ENCODE results near the gene CAB39. TPM values are rescaled to one million over a fixed set of nuclear protein-coding genes. Genes with fewer than 3 reads are reported as not detected.

Gene CAB39
- total RNA-seq, 1 experiment from 2014 or later, result 88.7 TPM

DNA sequence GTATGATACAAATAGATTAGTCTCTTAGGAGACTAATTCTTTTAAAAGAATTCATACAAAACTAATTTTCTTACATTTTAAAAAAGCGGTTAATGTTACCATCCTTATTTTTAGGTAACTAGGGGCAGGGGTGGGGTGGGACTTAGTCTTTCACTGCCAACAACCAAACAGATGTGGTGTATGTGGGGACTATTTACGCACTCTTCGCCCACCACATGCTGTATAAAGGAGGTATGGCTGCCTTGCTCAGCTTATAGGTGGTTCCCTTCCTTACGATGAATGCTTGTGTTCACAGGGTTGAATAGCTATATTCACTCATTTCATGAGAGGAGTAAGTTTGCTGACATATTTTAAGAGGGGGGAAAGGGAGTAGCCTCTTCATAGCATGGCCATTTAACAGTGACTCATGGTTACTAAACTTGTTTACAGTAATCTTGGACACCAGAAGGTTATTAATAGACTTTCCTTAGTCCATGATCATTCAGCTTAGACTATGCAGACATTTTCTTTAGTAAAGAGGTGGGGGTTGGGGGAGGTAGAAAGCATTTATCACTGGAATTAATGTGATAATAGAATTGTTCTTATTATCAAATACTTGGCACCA is 61.8 kb downstream of the CAB39 start:
- CTCF ChIA-PET, result interaction anchor here (1.0 kb wide), 1 partner anchor 19 kb away, joined by 3 read pairs; no protein-coding TSS in a partner anchor
- Mint-ChIP-seq H3K36me3 (ENCODE audit: insufficient read depth, unreplicated experiment) (peaks cover 26% of the 10 kb centered on the region), H3K9me3 (ENCODE audit: low read depth, unreplicated experiment) (no peaks in the 10 kb centered on the region), H3K27ac (ENCODE audit: unreplicated experiment) (peak overlapping the region; percentile 80), H3K4me1 (ENCODE audit: low read depth, unreplicated experiment) (peaks cover 64% of the 10 kb centered on the region), H3K27me3 (ENCODE audit: unreplicated experiment) (no peaks in the 10 kb centered on the region), H3K4me3 (ENCODE audit: low read depth, unreplicated experiment) (no peak overlapping the region)
- intact Hi-C loops (cut with micrococcal nuclease; ENCODE audit: unreplicated experiment), result no loop called here
- no TSS peak for BruUV-seq (replicated peaks)
- no peak for DNase-seq
- no peak for TF ChIP-seq CTCF (IDR thresholded peaks at IDR 0.05; ENCODE audit: unreplicated experiment)

DNA sequence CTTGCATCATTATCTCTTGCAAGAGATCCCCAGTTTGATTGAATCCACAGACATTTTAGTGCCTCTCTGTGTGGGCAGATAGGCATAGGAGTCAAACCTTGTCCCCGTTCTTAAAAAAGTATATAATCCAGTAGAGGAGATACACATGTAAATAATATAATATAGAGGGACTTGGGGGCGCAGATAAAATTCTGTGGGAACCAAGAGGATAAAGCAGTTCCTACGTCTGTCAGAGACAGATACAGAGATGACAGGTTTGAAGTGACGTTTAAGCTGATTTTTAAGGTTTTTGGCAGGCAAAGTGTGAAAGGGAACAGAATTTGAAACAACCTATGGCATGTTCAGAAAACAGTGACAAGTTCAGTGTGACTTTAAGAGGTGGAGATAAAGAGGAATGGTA is 63.1 kb downstream of the CAB39 start:
- Mint-ChIP-seq H3K4me1 (ENCODE audit: low read depth, unreplicated experiment) (peaks cover 77% of the 10 kb centered on the region), H3K27me3 (ENCODE audit: unreplicated experiment) (no peaks in the 10 kb centered on the region), H3K36me3 (ENCODE audit: insufficient read depth, unreplicated experiment) (peaks cover 22% of the 10 kb centered on the region), H3K9me3 (ENCODE audit: low read depth, unreplicated experiment) (no peaks in the 10 kb centered on the region), H3K27ac (ENCODE audit: unreplicated experiment) (peak overlapping the region; percentile 3), H3K4me3 (ENCODE audit: low read depth, unreplicated experiment) (no peak overlapping the region)
- intact Hi-C loops (cut with micrococcal nuclease; ENCODE audit: unreplicated experiment), result no loop called here
- BruUV-seq (replicated peaks), result no TSS peak
- CTCF ChIA-PET, result no interaction called here
- DNase-seq, result no peak
- no peak for TF ChIP-seq CTCF (IDR thresholded peaks at IDR 0.05; ENCODE audit: unreplicated experiment)

DNA sequence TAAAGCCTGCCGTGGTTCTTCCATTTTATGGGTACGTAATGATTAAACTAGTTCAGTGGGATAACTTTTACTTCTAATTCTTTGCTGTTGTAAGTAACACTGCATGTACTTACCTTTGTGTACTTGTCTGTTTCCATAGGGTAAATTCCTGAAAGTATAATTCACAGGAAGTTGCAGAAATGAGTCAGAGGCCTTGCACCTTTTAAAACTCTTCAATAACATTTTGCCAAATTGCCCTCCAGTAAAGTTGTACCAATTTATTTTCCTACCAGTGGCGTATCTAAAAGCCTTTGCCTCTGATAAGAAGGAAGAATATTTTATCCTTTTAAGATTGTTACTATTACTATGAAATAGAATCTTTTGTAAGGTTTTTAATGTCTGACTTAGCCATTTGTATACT is 65.1 kb downstream of the CAB39 start:
- H3K4me3 Mint-ChIP-seq (ENCODE audit: low read depth, unreplicated experiment), result peak overlapping the region; percentile 18
- DNase-seq, result no peak
- no peaks in the 10 kb centered on the region for H3K9me3 Mint-ChIP-seq (ENCODE audit: low read depth, unreplicated experiment)
- no peaks in the 10 kb centered on the region for H3K27me3 Mint-ChIP-seq (ENCODE audit: unreplicated experiment)
- no peak for TF ChIP-seq CTCF (IDR thresholded peaks at IDR 0.05; ENCODE audit: unreplicated experiment)
- peaks cover 26% of the 10 kb centered on the region for H3K36me3 Mint-ChIP-seq (ENCODE audit: insufficient read depth, unreplicated experiment)
- CTCF ChIA-PET, result no interaction called here
- H3K4me1 Mint-ChIP-seq (ENCODE audit: low read depth, unreplicated experiment), result peaks cover 88% of the 10 kb centered on the region
- intact Hi-C loops (cut with micrococcal nuclease; ENCODE audit: unreplicated experiment), result no loop called here
- no TSS peak for BruUV-seq (replicated peaks)
- peak overlapping the region; percentile 81 for H3K27ac Mint-ChIP-seq (ENCODE audit: unreplicated experiment)

- H3K4me3 Mint-ChIP-seq (ENCODE audit: low read depth, unreplicated experiment), result peak overlapping the region; percentile 18
- CTCF ChIA-PET, result interaction anchor here (0.6 kb wide), 1 partner anchor 20 kb away, joined by 3 read pairs; no protein-coding TSS in a partner anchor
Measured at GRCh38 chr2:230778350-230779063, 65.9 kb downstream of the CAB39 start.

More at GRCh38 chr2:230778350-230779063, 65.9 kb downstream of the CAB39 start:
- H3K9me3 Mint-ChIP-seq (ENCODE audit: low read depth, unreplicated experiment), result no peaks in the 10 kb centered on the region
- no TSS peak for BruUV-seq (replicated peaks)
- intact Hi-C loops (cut with micrococcal nuclease; ENCODE audit: unreplicated experiment), result no loop called here
- no peaks in the 10 kb centered on the region for H3K27me3 Mint-ChIP-seq (ENCODE audit: unreplicated experiment)
- H3K4me1 Mint-ChIP-seq (ENCODE audit: low read depth, unreplicated experiment), result peaks cover 80% of the 10 kb centered on the region
- TF ChIP-seq CTCF (IDR thresholded peaks at IDR 0.05; ENCODE audit: unreplicated experiment), result no peak
- peaks cover 30% of the 10 kb centered on the region for H3K36me3 Mint-ChIP-seq (ENCODE audit: insufficient read depth, unreplicated experiment)
- H3K27ac Mint-ChIP-seq (ENCODE audit: unreplicated experiment), result peak overlapping the region; percentile 81
- DNase-seq, result no peak
